Diencephalon (tissue), 1 donor: Measurements from ENCODE around the gene CERS1. TPM values are rescaled to one million over a fixed set of nuclear protein-coding genes. Genes with fewer than 3 reads are reported as not detected.

Experiments used
- total RNA-seq: library from RNA; depleted of rRNA; stranded (reverse); fragments of >200 nt; gene quantifications from one replicate; pipeline ENCODE4 v1.2.3, GENCODE V29; 2014

Gene CERS1, protein sequence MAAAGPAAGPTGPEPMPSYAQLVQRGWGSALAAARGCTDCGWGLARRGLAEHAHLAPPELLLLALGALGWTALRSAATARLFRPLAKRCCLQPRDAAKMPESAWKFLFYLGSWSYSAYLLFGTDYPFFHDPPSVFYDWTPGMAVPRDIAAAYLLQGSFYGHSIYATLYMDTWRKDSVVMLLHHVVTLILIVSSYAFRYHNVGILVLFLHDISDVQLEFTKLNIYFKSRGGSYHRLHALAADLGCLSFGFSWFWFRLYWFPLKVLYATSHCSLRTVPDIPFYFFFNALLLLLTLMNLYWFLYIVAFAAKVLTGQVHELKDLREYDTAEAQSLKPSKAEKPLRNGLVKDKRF
- 48.9 TPM for total RNA-seq

DNA sequence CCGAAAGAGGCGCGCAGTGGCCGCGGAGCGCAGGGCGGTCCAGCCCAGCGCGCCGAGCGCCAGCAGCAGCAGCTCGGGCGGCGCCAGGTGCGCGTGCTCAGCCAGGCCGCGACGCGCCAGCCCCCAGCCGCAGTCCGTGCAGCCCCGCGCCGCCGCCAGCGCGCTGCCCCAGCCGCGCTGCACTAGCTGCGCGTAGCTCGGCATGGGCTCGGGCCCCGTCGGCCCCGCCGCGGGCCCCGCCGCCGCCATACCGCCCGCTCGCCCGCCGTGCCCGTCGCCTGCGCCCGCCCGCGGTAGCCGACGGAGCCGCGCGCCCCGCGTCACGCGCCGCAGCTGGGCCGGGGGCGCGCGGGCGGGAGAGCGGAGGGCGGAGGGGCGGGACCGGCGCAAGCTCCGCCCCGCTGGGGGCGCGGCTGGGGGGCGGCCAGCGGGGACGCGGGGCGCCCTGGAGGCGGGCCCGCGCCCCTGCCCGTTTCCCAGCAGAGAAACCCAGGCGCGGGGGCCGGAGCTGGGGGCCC is at the start of gene CERS1:
Gene CERS1, minus strand, starts transcription at position 335 of the 518 bp plus-strand sequence. Its CDS starts 86 bp downstream, at position 249.

DNA sequence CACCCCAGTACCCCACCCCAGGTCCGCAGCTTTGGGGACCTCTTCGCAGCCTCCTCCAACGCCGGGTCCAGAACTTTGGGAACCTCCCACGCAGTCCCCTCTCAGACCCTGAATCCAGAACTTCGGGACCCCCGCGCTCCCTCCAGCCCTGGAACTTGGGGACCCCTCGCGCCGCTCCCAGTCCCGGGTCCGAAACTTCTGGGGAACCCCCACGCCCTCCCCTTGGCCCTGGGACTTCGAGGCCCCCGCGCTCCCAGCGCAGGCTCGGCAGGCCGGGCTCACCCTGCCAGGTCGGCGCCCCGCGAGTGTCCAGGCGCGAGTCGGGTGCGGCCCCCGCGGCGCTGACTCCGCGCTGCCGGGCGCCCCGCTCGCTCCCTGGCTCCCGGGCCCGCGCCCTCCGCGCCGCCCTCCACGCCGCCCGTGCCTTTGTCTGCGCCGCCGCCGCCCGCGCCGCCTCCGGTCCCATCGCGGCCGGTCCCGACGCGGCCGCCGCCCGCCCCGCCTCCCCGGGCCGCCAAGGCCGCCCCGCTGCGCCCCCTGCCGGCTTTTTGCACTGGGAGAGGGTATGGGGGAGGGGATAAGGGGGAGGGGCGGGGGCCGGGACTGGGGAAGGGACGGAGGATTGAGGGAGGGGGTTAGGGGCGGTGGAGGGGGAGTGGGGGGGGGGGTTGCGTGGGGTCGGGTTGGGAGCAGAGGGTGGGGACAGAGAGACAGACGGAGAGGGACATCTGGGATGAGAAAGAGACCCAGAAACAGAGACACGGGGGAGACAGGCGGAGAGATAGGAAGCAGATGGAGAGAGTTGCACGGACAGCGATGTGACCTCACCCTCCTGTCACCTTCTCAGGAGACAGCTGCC is 45.0 kb upstream of the CERS1 start, which contains the start of gene HOMER3:
Gene HOMER3, minus strand, starts transcription at position 449 of the 859 bp plus-strand sequence. CDS start 2,235 bp downstream, outside the sequence.

DNA sequence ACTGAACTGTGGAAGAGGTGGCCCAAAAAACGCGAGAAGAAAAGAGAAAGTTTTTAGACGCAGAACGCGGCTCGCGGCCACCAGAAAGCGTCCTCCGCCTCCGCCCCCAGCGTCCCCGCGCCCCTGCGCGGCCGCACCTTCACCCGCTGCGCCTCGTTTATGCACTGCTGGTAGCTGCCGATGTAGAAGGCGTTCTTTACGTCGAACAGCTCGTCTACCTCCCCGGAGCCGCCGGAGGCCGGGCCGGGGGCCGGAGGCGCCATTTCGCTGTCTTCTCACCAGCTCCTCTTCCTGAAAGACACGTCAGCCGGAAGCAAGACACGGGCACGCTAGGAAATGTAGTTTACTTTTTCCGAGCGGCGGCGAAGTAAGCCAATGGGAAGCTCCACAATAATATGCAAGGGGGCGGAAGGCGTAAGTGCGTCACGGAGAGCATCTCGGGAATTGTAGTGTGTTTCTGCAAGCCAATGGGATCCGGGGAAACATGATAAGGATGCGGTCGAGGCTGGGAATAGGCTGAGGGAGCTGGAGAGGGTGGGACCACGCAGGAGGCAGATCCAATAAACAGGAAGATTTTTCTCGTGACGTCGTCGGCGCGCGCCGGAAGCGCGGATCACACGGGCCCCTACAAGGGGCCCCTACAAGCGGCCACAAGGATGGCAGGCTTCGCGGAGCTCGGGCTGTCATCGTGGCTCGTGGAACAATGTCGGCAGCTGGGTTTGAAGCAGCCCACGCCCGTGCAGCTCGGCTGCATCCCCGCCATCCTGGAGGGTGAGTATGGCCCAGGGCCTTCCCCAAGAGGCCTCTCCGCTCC is 23.3 kb upstream of the CERS1 start, which contains the start of the genes COPE and DDX49:
Gene COPE, minus strand, starts transcription at position 302 of the 814 bp plus-strand sequence. Its CDS starts 39 bp downstream, at position 263.
Gene DDX49, plus strand, starts transcription at position 630 of the 814 bp plus-strand sequence. Its CDS starts 27 bp downstream, at position 657.

DNA sequence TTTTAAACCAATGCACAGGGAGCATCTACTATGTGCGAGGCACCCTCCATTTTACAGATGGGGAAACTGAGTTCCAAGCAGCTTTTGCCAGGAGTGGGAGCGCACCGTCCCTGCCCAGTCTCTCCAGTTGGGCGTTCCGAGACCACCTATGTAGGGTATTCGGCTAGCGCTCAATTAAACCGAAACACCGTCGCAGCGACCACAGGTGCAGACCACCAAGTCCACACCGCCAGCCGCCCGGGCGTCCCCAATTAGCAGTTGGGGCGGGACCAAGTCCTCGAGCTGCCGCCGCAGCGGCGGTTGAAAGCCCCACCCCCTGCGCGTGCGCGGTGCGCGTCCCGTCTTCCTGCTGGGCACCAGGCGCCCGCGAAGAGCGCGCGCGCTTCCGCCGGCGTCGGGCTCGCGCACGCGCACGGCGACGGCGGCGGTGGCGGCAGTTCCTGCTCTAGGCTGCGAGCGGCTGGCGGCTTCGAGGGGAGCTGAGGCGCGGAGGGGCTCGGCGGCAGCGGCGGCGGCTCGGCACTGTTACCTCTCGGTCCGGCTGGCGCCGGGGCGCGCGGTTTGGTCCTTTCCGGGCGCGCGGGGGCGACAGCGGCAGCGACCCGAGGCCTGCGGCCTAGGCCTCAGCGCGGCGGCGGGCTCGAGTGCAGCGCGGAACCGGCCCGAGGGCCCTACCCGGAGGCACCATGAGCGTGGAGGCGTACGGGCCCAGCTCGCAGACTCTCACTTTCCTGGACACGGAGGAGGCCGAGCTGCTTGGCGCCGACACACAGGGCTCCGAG is 64.2 kb downstream of the CERS1 start, which contains the start of gene UPF1:
Gene UPF1, plus strand, starts transcription at position 436 of the 782 bp plus-strand sequence. Its CDS starts 251 bp downstream, at position 687.

Other genes starting within 250 kb of the CERS1 start
- 11.8 TPM for gene CRTC1, start 212.5 kb downstream of the CERS1 start, total RNA-seq
- gene COMP, start 104.9 kb downstream of the CERS1 start, total RNA-seq: not detected
- 41.5 TPM for gene UPF1, start 64.2 kb downstream of the CERS1 start, total RNA-seq
- 84.7 TPM for gene COPE, start 23.2 kb upstream of the CERS1 start, total RNA-seq
- 47.3 TPM for gene DDX49, start 23.6 kb upstream of the CERS1 start, total RNA-seq
- 16.8 TPM for gene HOMER3, start 45.1 kb upstream of the CERS1 start, total RNA-seq
- gene SUGP2, start 137.4 kb upstream of the CERS1 start, total RNA-seq: 97.3 TPM
- gene ARMC6, start 137.4 kb upstream of the CERS1 start, total RNA-seq: 36.2 TPM
- 12.5 TPM for gene SLC25A42, start 167.8 kb upstream of the CERS1 start, total RNA-seq
- gene TMEM161A, start 242.3 kb upstream of the CERS1 start, total RNA-seq: 9.5 TPM